HFFc6 (cell line): Measurements from ENCODE around the gene RPL19. TPM values are rescaled to one million over a fixed set of nuclear protein-coding genes. Genes with fewer than 3 reads are reported as not detected.
A peak's percentile ranks its signal among the peaks of the same experiment; 100 is the strongest.

Experiments used
- DNase-seq: peaks from one replicate; pipeline ENCODE4 v3.0.0-alpha.2; 2018
- H3K27ac Mint-ChIP-seq: 2 replicates; pipeline ENCODE4 v1.8.0; 2020; ENCODE audit warnings: mild to moderate bottlenecking, mixed read lengths
- H3K27me3 Mint-ChIP-seq: 2 replicates; pipeline ENCODE4 v1.8.0; 2021; ENCODE audit warnings: mild to moderate bottlenecking, moderate library complexity, mixed read lengths; ENCODE audit not compliant: insufficient read depth
- H3K36me3 Mint-ChIP-seq: 2 replicates; pipeline ENCODE4 v1.8.0; 2021; ENCODE audit warnings: low read depth, mixed read lengths
- H3K4me1 Mint-ChIP-seq: 2 replicates; pipeline ENCODE4 v1.8.0; 2020; ENCODE audit warnings: low read depth, mixed read lengths
- H3K4me3 Mint-ChIP-seq: 2 replicates; pipeline ENCODE4 v1.8.0; 2020; ENCODE audit warnings: mild to moderate bottlenecking, moderate library complexity, mixed read lengths
- H3K9me3 Mint-ChIP-seq: 2 replicates; pipeline ENCODE4 v1.8.0; 2020; ENCODE audit warnings: mild to moderate bottlenecking, mixed read lengths
- CTCF ChIP-seq: fragments of 200-600 bp; sonication (generic); IDR thresholded peaks from 2 replicates; pipeline ENCODE4 v1.5.0; 2021; ENCODE audit warnings: antibody characterized with exemption, mild to moderate bottlenecking
- total RNA-seq, 6 experiments: library from RNA; stranded (reverse); fragmentation: NEBNext Ultra II Directional; extraction: Animal tissue kit (Norgen Biotek cat#: 25700); gene quantifications; 2 replicates in 1 of 6; 3 replicates in 5 of 6; pipeline ENCODE4 v1.2.3, GENCODE V29; 2021

Gene RPL19
- total RNA-seq, 6 experiments from 2014 or later, result 1,574 to 1,911 (median 1,762) TPM

- no peaks in the 10 kb centered on the region for H3K9me3 Mint-ChIP-seq
- H3K4me1 Mint-ChIP-seq, result no peaks in the 10 kb centered on the region
- no peak overlapping the region for H3K4me3 Mint-ChIP-seq
- no peak for DNase-seq
- TF ChIP-seq CTCF, result no peak
- no peaks in the 10 kb centered on the region; the same call in 1 of the 2 replicates for H3K27me3 Mint-ChIP-seq
- H3K27ac Mint-ChIP-seq, result no peak overlapping the region
- H3K36me3 Mint-ChIP-seq, result peaks cover 15% of the 10 kb centered on the region
Measured at GRCh38 chr17:39187152-39187830, 12.8 kb upstream of the RPL19 start.

- no peaks in the 10 kb centered on the region; the same call in 1 of the 2 replicates for H3K27me3 Mint-ChIP-seq
- H3K9me3 Mint-ChIP-seq, result no peaks in the 10 kb centered on the region
- H3K36me3 Mint-ChIP-seq, result peaks cover 11% of the 10 kb centered on the region; the same call in 1 of the 2 replicates
- TF ChIP-seq CTCF, result no peak
- no peak for DNase-seq
- no peak overlapping the region for H3K27ac Mint-ChIP-seq
- H3K4me3 Mint-ChIP-seq, result no peak overlapping the region
- peaks cover 26% of the 10 kb centered on the region for H3K4me1 Mint-ChIP-seq
Measured at GRCh38 chr17:39191750-39192510, 8.2 kb upstream of the RPL19 start.

GRCh38 chr17:39192901-39193300, 7.2 kb upstream of the RPL19 start:
- Mint-ChIP-seq H3K36me3 (peaks cover 11% of the 10 kb centered on the region; the same call in 1 of the 2 replicates), H3K4me1 (peaks cover 27% of the 10 kb centered on the region), H3K4me3 (no peak overlapping the region), H3K27me3 (no peaks in the 10 kb centered on the region; the same call in 1 of the 2 replicates), H3K9me3 (no peaks in the 10 kb centered on the region), H3K27ac (no peak overlapping the region)
- no peak for DNase-seq
- no peak for TF ChIP-seq CTCF

- H3K27ac Mint-ChIP-seq, result no peak overlapping the region
- no peak for TF ChIP-seq CTCF
- no peak overlapping the region for H3K4me3 Mint-ChIP-seq
- H3K36me3 Mint-ChIP-seq, result peaks cover 11% of the 10 kb centered on the region; the same call in 1 of the 2 replicates
- no peaks in the 10 kb centered on the region for H3K9me3 Mint-ChIP-seq
- DNase-seq, result no peak
- peaks cover 31% of the 10 kb centered on the region for H3K4me1 Mint-ChIP-seq
- no peaks in the 10 kb centered on the region; the same call in 1 of the 2 replicates for H3K27me3 Mint-ChIP-seq
Measured at GRCh38 chr17:39193346-39193745, 6.7 kb upstream of the RPL19 start.

- Mint-ChIP-seq H3K27me3 (no peaks in the 10 kb centered on the region; the same call in 1 of the 2 replicates), H3K4me3 (peak overlapping the region; percentile 22)
- peak; percentile 43 for DNase-seq
Measured at GRCh38 chr17:39194089-39194984, 5.7 kb upstream of the RPL19 start.

More at GRCh38 chr17:39194089-39194984, 5.7 kb upstream of the RPL19 start:
- peak; percentile 72 for TF ChIP-seq CTCF
- Mint-ChIP-seq H3K36me3 (peaks cover 11% of the 10 kb centered on the region; the same call in 1 of the 2 replicates), H3K4me1 (peaks cover 38% of the 10 kb centered on the region), H3K27ac (peak overlapping the region; percentile 69), H3K9me3 (no peaks in the 10 kb centered on the region)
